ENCODE measurements around the gene SPATA31C1. TPM values are rescaled to one million over a fixed set of nuclear protein-coding genes. Genes with fewer than 3 reads are reported as not detected.
A peak's percentile ranks its signal among the peaks of the same experiment; 100 is the strongest.

SPATA31C1 gene
- total RNA-seq, 3 donors from 2014 or later = not detected

GRCh38 chr9:87884578-87885459 lies 32.9 kb upstream of the SPATA31C1 start:
- intact Hi-C loops (cut with DNase I, micrococcal nuclease) = no loop called here
- Histone ChIP-seq H3K4me3 (no peak overlapping the region), H3K9me3 (no peaks in the 10 kb centered on the region), H3K36me3 (ENCODE audit: low read depth) (no peaks in the 10 kb centered on the region), H3K4me1 (ENCODE audit: low read depth) (no peaks in the 10 kb centered on the region)
- no peak for DNase-seq
- ATAC-seq = no peak
- no peak for TF ChIP-seq CTCF (IDR thresholded peaks at IDR 0.05)

- TF ChIP-seq CTCF (IDR thresholded peaks at IDR 0.05) = no peak
- intact Hi-C loops (cut with DNase I, micrococcal nuclease) = no loop called here
- ATAC-seq = no peak
- Histone ChIP-seq H3K4me3 (no peak overlapping the region), H3K9me3 (no peaks in the 10 kb centered on the region), H3K4me1 (ENCODE audit: low read depth) (no peaks in the 10 kb centered on the region), H3K36me3 (ENCODE audit: low read depth) (no peaks in the 10 kb centered on the region)
- no peak for DNase-seq
Observed at GRCh38 chr9:87885484-87886189, 32.1 kb upstream of the SPATA31C1 start.

DNA sequence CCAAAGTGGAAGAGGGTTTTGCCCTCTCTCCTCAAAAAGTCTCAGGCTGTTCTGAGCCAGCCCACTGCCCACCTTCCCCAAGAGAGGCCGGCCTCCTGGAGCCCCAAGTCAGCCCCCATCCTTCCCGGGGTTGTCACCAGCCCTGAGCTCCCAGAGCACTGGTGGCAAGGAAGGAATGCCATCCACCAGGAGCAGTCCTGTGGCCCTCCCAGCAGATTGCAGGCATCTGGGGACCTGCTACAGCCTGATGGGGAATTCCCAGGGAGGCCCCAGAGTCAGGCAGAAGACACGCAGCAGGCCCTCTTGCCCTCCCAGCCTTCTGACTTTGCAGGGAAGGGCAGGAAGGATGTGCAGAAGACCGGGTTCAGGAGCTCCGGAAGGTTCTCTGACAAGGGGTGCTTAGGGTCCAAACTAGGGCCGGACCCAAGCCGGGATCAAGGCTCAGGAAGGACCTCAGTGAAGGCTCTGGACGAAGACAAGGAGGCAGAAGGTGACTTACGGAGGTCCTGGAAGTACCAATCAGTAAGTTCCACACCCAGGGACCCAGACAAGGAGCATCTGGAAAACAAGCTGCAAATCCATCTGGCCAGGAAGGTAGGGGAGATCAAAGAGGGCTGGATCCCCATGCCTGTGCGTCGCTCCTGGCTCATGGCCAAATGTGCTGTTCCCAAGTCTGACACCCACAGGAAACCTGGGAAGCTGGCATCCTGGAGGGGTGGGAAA lies 31.4 kb upstream of the SPATA31C1 start:
- no peak overlapping the region for H3K4me3 ChIP-seq
- no peaks in the 10 kb centered on the region for H3K36me3 ChIP-seq (ENCODE audit: low read depth)
- no peak for DNase-seq
- no peaks in the 10 kb centered on the region for H3K4me1 ChIP-seq (ENCODE audit: low read depth)
- ATAC-seq = no peak
- intact Hi-C loops (cut with DNase I, micrococcal nuclease) = no loop called here
- no peaks in the 10 kb centered on the region for H3K9me3 ChIP-seq
- TF ChIP-seq CTCF (IDR thresholded peaks at IDR 0.05) = no peak

DNA sequence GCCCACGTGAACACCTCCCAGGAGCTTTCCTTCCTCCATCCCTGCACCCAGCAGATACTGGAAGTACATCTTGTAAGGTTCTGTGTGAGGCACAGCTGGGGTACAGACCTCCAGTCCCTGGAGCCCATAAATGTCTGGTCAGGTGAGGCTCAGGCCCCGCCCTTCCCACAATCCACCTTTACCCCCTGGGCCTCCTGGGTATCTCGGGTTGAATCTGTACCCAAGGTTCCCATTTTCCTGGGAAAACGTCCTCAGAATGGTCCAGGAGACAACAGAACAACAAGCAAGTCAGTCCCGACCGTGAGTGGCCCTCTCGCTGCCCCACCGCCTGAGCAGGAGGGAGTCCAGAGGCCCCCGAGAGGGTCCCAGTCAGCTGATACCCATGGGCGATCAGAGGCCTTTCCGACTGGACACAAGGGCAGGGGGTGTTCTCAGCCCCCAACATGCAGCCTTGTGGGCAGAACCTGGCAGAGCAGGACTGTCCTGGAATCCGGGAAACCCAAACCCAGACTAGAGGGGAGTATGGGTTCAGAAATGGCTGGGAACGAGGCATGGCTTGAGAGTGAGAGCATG lies 30.7 kb upstream of the SPATA31C1 start:
- H3K4me3 ChIP-seq = no peak overlapping the region
- no peaks in the 10 kb centered on the region for H3K4me1 ChIP-seq (ENCODE audit: low read depth)
- no peaks in the 10 kb centered on the region for H3K9me3 ChIP-seq
- DNase-seq = no peak
- intact Hi-C loops (cut with DNase I, micrococcal nuclease) = no loop called here
- no peak for TF ChIP-seq CTCF (IDR thresholded peaks at IDR 0.05)
- H3K36me3 ChIP-seq (ENCODE audit: low read depth) = no peaks in the 10 kb centered on the region
- ATAC-seq = peak; percentile 15

DNA sequence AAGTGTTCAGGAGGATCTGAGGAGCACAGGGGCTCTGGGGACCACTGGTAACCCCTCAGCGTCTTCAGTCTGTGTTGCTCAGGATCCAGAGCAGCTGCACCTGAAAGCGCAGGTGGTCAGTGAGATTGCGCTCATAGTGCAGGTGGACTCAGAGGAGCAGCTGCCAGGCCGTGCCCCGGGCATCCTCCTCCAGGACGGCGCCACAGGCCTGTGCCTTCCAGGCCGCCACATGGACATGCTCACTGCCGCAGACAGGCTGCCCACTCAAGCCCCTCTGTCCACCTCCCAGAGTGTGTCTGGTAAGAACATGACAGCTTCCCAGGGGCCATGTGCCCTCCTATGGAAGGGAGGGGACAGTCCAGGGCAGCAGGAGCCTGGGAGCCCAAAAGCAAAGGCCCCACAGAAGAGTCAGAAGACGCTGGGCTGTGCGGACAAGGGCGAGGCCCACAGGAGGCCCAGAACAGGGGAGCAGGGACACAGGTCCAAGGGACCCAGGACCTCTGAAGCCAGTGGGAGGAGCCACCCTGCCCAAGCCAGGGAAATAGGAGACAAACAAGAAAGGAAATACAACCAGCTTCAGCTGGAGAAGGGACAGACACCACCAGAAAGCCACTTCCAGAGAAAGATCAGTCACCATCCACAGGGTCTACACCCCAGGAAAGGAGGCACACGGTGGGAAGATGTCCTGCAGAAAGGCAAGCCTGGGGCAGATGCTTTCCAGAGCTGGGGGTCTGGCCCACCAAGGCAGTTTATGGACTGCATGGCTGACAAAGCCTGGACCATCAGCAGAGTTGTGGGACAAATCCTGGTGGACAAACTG lies 29.9 kb upstream of the SPATA31C1 start:
- Histone ChIP-seq H3K4me3 (no peak overlapping the region), H3K36me3 (ENCODE audit: low read depth) (no peaks in the 10 kb centered on the region), H3K4me1 (ENCODE audit: low read depth) (no peaks in the 10 kb centered on the region), H3K9me3 (no peaks in the 10 kb centered on the region)
- no peak for TF ChIP-seq CTCF (IDR thresholded peaks at IDR 0.05)
- intact Hi-C loops (cut with DNase I, micrococcal nuclease) = no loop called here
- ATAC-seq = no peak
- no peak for DNase-seq

All from mucosa of descending colon (tissue), 3 donors.